HG03097 (cell line): ENCODE results near the gene POC1A.

Source experiments
- ATAC-seq: cut with Tn5 transposase; IDR thresholded peaks from one replicate; pipeline ENCODE4 v1.9.1; 2021; ENCODE audit not compliant: unreplicated experiment, low FRiP score

Gene POC1A

DNA sequence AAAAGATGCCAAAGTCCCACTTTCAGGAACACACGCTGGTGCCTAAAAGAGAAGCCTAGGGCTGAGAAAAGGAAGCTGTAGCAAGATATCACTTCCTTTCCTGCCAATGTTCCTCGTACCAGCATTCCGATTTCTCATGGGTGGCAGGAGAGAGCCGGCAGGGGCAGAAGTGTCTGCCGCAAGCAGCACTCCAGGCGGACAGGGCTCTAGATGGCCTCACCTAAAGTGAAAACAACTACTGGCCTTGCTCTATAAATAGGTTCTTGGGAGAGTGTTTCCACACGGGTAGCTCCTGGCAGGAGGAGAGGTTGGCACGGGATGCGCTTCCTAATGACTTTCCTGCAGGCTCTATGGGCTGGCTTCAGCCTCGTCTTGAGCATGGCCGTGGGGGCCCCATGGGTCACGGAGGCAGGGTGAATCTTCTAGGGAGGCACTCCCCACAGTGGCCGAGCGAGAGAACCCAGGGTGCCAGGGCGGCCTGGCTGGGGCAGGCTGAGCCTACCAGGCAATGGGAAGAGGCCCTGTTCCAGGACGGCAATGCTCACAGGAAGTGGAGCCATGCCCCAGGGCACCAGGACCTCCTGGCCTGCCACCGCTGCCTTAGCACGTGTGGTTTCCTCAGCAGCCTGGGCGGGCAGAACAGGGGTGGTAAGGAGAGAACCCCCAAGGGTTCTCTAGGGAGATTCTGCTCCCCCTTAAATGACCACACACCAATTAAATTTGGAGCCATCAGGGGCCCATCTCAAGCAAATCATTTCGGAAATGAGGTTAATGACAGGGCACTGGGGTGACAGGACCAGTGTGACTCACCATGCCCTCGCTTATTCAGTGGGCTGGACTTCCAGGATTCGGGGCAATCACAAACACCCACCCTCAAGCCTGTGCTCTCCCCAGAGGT lies 83.2 kb downstream of the POC1A start:
- ATAC-seq, result no peak

DNA sequence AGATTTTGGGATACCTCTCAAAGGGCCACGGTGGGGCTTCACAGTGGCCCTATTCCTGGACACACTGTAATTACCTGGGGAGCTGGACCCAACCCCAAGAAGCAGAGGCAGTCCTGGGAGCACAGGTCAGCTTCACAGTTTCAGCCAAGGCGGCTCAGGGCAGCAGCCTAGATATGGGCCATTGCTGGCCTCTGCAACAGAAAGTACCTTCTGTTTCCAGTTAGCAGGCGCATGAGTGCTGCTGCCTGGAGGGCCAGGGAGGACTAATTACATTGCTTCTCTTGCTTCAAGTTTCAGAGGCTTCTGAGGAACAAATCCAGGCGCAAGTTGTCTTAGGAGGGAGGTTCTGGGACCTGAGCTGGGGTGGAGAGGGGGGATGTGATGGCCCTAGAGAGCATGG lies 84.4 kb downstream of the POC1A start:
- no peak for ATAC-seq

DNA sequence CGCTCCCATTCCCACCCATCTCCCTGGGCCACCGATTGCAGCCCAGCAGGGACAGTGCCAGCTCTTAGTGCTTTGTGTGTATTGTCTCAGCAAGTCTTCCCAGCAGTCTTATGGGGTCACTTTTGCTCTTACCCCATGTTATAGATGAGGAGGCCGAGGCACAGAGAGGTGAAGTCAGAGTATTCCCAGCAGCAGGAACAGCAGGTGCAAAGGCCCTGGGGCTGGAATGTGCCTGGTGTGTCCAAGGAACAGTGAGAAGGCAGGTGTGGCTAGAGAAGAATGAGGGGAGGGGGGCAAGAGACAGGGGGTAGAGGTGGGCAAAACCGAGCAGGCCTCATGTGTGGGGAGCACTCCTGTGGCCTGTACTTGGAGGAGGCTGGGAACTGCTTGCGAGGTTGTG lies 85.1 kb downstream of the POC1A start:
- no peak for ATAC-seq

DNA sequence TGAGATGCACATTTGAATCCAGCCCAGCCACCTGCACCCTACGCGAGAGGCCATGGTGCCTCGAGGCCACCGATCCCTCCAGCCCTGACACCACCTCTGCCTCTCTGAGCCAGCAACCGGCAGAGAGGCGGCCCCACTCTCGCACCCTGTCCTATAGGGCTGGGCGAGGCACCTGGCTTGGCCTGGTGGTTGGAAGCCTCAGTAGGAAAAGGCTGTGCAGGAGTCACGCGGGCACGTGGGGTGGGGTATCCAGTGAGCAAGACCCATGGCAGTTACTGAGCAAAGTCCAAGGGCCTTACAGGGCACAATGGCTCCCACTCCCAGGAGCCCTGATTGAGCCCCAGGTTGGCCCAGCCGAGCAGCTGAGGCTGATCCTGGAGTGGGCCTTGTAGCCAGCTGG lies 85.5 kb downstream of the POC1A start:
- ATAC-seq, result no peak

DNA sequence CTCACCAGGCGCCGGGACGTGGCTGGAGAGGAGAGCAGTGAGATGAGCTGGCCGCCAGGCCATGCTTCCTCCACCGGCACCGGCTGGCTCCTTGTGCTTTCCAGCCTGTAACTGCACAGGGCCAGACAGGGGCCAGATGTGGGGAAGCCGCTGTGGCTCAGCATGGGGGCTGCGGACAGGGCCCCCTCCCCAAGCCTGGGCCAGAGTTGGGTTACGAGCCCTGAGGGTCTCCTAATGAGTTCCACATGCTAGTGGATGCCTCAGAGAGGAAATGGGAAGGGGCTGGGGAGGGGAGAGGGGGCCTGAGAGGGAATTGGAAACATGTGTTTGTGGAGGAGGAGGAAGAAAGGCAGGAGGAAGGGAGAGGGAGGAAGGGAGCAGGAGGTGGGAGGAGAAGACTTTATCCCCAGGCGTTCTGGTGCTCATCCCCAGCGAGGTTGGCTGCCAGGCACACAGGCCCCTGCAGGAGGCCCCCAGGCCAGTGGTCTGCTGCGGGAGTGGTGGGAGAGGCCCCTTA lies 86.1 kb downstream of the POC1A start:
- no peak for ATAC-seq

DNA sequence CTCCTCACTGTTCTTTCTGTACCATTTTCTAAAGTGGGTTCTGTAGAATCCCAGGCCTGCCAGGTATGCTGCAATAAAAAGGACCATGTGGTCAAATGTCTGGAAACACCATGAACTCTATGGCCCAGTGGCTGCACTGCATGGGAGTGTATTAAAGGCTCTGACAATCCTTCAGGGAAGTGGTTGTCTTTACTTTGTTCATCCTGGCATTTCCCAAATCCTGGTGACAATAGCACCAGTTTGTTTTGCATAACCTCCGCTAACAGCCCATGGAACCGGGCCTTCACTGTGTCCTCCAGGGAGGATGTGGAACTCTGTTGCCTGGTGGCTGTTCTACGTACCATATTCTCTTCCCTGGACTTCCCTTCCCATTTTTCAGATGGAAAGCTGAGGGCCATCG lies 86.7 kb downstream of the POC1A start:
- no peak for ATAC-seq

DNA sequence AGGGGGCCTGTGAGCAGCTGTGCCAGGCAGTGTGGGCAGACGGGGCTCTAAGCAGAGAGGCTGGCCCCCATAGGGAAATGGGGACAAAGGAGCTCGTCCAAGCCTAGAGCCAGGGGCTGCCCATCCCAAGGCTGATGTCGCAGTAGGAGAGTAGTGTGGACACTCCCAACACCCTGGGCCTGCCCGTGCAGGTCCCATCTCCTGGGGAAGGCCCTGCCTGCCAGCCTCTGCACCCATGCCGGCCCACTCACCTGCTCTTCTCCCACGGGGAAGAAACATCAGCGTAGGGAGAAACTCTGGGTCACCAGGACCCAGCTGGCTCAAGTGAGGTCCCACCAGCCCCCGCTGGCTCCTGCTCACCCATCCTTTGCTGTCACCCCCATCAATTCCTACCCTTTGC lies 87.2 kb downstream of the POC1A start:
- no peak for ATAC-seq

DNA sequence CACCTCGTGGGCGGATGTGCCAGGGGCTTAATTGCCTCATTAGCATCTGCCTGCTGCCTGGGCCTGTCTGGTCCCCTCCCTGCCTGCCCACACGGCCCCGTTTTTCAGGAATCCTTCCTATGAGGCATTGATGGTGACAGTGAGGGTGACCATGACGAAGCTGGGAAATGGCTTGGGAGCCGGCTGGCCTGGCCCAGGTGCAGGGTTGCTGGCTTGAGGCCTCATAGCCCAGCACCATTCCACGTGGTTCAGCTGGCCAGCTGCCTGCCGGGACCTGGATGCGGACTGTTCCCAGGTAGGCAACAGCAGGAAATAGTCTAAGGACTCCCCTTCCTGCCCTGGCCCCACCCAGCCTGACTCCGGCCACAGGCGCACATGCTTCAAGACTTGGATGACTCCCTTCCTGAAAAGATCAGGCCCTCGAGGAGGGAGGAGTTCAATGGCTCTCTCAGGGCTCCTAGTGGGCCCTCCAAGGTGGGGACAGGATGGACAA lies 88.9 kb downstream of the POC1A start:
- no peak for ATAC-seq

DNA sequence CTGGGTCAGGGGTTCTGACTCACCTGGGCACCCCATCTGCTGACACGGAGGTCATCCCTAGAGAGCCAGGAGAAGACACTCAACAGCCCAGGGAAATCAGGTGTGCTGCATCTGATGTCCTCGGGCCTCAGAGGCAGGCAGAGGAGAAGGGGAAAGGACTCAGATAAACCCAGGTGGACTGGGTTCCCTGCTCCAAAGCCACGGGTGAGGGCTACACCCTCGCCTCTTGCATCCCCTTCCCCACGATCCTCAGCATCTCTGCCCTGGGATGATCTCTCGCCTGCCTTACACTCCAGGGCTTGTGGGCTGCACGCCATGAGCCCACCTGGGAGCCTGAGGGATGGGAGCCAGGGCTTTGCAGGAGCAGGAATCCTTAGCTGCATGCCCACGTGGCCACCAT lies 89.7 kb downstream of the POC1A start:
- no peak for ATAC-seq

DNA sequence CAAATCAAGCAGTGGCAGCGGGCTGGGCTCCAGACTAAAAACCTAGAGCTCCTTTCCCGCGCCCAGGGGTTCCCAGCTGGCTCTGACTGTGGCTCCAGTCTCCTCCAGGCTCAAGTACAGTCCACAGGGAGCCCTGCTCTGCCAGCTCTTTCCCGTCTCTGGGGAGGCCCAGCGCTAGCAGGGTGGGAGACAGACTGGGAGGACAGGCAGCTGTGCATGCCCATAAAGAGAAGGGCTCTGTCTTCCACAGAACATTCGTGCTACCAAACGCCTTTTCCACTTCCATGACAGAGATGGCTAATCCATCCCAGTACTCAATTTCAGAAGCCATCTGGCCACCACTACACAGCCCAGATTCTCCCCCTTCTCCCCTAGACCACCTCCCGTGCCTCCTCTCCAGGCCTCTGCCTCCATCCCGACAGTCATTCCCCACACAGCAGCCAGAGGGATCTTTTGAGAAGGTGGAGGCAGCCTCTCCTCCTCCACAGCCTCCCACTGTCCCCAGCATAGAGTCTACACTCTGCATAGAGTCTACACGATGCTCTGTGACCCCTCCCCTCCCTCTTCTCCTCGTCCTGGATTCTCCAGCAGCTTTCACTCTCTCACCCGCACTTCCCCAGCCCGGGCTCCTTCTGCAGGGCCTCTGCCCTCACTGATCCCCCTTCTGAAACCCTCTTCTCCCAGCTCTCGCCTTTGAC lies 91.0 kb downstream of the POC1A start:
- no peak for ATAC-seq

DNA sequence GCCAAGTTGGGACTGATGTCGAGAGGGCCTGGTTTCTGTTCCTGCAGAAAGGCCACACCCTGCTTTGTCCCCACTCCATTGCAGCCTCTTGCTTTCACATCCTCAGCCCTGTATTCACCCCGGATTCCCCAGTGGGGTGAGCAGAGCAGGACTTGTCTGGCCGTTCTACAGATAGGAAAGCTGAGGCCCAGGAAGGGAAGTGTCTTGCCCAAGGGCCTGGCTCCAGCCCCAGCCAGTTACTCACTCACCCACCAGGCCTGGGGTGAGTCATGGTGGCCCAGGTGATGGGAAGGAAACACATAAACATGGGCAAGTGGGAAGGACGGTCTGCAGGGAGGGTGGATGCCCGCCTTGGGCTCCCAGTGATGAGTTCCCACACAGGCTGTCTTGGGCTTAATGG lies 91.7 kb downstream of the POC1A start:
- no peak for ATAC-seq

DNA sequence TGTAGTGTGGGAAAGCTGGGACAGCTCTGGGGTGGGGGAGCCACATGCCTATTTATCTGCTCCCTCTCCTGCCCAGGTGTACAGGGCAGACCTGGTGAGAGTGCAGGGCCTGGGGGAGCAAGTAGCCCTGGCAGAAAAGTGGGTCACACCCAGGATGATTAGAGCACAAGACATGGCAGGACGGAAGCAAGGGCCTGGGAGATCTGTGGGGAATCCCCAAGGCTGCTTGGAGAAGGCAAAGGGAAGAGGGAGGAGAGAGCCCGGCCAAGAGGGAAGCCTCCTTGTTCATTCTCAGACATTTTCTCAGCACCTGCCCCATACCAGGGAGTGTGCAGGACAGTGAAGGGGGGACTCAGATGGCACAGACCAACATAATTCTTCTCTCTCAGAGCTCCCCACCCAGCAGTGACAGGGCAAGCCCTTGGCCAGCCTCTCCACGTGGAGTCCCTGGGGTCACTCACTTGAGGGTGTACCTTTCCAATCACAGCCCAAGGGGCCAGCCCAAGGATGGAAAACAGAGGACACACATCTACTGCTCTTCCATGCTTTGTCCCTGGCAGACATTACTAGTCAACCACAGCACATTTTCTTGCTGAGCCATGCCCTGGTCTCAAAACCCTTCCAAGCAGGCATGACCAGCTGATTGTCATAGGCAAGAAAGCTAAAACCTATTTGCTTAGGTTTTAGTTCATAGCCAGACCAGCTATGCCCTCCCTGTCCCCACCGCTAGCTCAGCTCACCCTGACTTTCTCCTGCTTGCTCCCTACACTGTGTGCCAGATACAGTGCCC lies 92.9 kb downstream of the POC1A start:
- no peak for ATAC-seq

DNA sequence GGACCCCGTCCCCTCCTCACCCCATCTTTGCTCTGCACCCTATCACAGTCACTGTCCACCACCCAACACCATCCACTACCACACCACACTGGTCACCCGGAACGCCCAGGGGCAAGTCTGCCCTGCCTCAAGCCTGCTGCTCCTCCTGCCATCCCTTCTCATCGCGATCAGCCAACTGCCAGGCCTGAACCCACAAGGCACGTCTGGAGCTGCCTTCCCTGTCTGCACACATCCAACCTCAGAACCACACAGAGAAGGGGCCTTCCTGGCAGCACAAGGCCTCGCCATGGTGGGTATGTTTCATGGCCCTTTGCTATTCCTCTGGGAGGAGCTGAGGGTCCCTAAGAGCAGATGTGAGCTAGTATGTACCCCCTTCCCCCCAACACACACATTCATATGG lies 94.4 kb downstream of the POC1A start:
- no peak for ATAC-seq

DNA sequence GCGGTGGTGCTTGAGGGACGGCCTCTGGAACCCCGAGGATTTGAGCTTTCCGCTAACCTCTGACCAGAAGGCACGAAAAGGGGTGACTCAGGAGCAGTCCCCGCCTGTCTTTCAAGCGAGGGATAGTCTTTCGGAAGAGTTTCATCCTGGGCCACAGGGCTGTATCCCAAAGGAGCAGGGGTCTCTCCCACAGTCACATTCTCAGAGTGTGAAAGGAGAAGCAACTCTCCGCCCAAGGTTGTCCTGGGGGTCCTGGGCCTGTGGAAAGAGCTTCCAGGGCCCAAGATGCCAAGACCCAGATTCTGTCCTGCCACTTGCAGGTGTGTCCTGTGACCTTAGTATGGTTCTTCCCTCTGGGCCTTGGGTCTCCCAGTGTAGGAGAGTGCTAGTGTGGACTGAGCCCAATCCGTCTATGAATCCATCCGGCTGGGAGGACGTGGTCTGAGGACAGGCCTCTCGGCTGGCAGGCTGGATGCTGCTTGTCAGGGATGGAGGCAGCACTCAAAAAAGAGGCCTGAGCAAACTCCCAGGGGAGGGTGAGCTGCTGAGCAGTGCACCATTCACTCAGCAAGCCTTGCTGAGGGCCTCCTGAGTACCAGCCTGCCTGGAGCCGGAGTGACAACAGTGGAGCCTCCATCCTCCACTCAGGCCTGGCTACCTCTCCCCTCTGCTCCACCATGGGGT lies 96.3 kb downstream of the POC1A start:
- ATAC-seq, result no peak

DNA sequence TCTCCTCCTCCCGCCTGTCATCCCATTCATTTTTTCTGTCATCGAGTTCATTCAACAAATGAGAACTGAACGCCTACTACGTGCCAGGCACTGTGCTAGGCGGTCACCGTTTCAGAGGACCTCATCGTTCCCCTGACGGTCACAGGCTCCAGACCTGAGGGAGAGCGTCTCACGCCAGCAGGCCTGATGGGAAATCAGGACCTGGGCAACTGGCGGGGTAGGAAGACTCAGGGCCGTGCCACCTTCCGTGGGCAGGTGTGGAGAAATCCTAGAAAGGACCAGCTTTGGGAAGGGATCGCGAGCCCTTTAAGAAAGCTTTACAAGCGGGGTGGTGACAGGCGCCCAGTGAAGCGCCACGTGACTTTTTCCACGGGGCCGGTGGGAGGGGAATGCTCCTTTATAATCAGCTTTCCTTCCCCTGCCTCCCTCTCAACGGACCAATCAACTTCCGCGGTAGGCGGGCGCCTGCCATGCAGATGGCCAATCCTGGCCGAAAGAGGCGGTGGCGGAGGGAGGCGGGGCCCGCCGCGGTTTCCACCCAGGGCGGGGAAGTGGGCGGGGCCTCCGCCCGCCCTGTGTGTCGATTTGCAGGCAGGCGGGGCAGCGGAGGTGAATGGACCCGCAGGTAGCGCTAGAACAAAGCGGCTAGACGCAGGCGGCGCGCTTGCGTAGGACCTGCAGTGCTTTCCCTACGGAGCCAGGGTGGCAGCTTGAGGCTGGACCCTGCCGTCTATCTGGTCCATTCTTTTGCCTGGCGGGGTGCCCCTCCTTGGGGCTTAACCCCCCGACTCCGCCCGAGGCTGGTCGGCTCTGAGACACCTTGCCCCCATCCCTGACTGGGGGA lies 97.0 kb downstream of the POC1A start:
- ATAC-seq, result peak; percentile 68

DNA sequence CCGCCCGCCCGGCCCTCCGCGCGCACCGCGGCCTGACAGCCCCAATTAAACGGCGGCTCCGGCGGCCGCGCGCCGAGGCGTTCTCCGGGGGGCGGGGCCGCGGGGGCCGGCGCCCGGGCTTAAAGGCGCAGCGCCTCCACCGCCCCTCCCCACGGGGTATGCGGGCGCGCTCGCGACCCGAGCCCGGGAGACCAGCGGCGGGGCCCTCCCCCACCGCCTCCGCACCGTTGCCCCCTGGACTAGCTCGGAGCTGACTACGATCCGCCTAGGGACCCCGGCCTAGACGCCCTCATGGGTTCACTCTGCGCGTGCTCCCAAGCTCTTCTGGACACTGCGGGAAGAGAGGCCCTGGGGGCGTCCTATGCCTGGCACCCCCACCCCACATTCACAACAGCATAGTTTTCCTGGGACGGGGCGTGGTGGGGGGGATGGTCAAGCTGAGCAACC lies 97.7 kb downstream of the POC1A start, which contains the start of gene DUSP7:
DUSP7 (minus strand) TSS at position 51 of the 447 bp plus-strand sequence. CDS start 205 bp downstream, outside the sequence.
- ATAC-seq, result peak; percentile 35

DNA sequence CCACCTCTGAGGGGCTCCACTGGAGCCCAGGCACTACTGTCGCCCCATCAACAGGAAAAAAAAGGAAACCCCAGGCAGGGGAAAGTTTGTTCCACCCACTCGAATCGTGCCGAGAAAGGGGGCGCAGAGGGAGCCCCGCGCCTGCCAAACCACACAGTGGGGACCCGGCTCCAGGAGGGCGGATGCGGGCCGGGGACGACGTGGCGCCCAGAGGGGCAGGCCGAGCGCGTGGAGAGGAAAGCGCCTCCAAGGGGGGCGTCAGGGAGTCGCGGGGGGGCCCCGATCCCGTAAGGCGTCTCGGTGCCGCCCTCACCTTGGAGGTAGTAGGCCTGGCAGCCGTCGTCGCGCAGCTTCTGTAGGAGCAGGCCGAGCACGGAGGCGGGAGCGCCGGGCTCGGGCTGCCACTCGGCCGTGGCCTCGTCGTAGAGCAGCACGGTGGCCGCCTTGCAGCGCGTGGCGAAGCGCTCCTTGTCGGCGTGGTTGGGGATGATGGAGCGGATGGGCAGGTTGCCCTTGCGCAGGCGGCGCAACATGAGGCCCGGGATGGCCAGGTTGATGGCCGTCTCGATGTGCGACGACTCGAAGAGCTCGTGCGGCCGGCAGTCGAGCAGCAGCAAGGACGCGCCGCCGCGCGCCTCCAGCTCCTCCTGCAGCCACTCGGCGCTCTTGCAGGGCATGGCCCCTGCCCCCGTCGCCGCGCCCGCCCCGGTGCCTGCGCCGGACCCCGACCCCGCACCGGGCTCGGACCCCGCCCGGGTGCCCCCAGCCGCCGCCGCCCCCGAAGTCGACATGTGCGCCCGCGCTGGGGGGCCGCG lies 98.5 kb downstream of the POC1A start:
- peak; percentile 16 for ATAC-seq
